Right lobe of liver (tissue), 6 donors: Measurements from ENCODE around the gene SLC38A3. TPM values are rescaled to one million over a fixed set of nuclear protein-coding genes. Genes with fewer than 3 reads are reported as not detected.

ENCODE experiments used
- ATAC-seq, 4 donors: fragments of 200-7000 bp; cut with Tn5 transposase; one replicate each; pipeline ENCODE4 v1.9.1; 2020; ENCODE audit warnings: mild to moderate bottlenecking in 4 of 4, moderate library complexity in 4 of 4
- DNase-seq, 3 donors: peaks; one replicate each; pipeline ENCODE4 v3.0.0-alpha.2; 2020
- H3K27ac ChIP-seq, 3 donors: fragments of 200-600 bp; one replicate each; pipeline ENCODE4 v1.8.0; 2022
- H3K27me3 ChIP-seq, 2 donors: fragments of 200-600 bp; one replicate each; pipeline ENCODE4 v1.8.0; 2022
- H3K36me3 ChIP-seq, 4 donors: fragments of 200-600 bp; sonication (generic) in 1 of 4; one replicate each; pipeline versions ENCODE4 v1.5.1 to v1.8.0; 2017 to 2022; ENCODE audit warnings: control low read depth in 1 of 4
- H3K4me1 ChIP-seq, 4 donors: fragments of 200-600 bp; sonication (generic) in 1 of 4; one replicate each; pipeline versions ENCODE4 v1.5.1 to v1.8.0; 2017 to 2022; ENCODE audit warnings: control low read depth in 1 of 4
- H3K4me3 ChIP-seq, 3 donors: fragments of 200-600 bp; one replicate each; pipeline ENCODE4 v1.8.0; 2022
- H3K9me3 ChIP-seq, 4 donors: fragments of 200-600 bp; sonication (generic) in 1 of 4; one replicate each; pipeline versions ENCODE4 v1.5.1 to v1.8.0; 2017 to 2022; ENCODE audit warnings: control low read depth in 1 of 4
- POLR2A ChIP-seq: fragments of 450-650 bp; IDR thresholded peaks from one replicate; pipeline ENCODE4 v1.6.1; 2017; ENCODE audit warnings: antibody characterized with exemption, mild to moderate bottlenecking
- WGBS: methylation state at CpG from one replicate; pipeline ENCODE4 v1.1.6; 2018; ENCODE audit warnings: low coverage, low lambda C conversion rate; ENCODE audit not compliant: insufficient coverage; ENCODE audit errors: missing lambda C conversion rate; 5-methylcytosine and 5-hydroxymethylcytosine counted together
- intact Hi-C, 2 donors: fragments of 100-400 bp; cut with DNase I; formaldehyde crosslinking; loops; one replicate each; pipeline versions ENCODE4 v1.11.2 to v1.14.1; 2022
- total RNA-seq, 6 experiments: library from RNA; depleted of rRNA in 2 of 6; stranded (reverse); fragments of >200 nt in 2 of 6; fragmentation: NEBNext Ultra II Directional in 3 of 6; extraction: Animal tissue kit (Norgen Biotek cat#: 25700) in 3 of 6; gene quantifications; one replicate each; pipeline versions ENCODE4 v1.1.0 to v1.2.4, GENCODE V29; 2016 to 2023
- TF ChIP-seq, protein P1 (sequence below), 4 donors: fragments of 200-600 bp in 3 of 4; fragments of 450-650 bp in 1 of 4; IDR thresholded peaks; one replicate each; pipeline versions ENCODE4 v1.5.1 to v1.8.0; 2016 to 2022; ENCODE audit warnings: antibody characterized with exemption in 4 of 4, mild to moderate bottlenecking in 2 of 4
- donor health status: DM: no; HTN: yes; CAD: no.
- donor health status: DM: no; HTN: no; CAD: no.
- donor health status: DM: no; HTN: no; CAD: no.
- donor health status: DM: no; HTN: yes; CAD: no.
- donor health status: DM: no; HTN: yes; CAD: no.

SLC38A3 gene
- total RNA-seq, 6 experiments from 2014 or later: 77.7 to 311 (median 190) TPM

DNA sequence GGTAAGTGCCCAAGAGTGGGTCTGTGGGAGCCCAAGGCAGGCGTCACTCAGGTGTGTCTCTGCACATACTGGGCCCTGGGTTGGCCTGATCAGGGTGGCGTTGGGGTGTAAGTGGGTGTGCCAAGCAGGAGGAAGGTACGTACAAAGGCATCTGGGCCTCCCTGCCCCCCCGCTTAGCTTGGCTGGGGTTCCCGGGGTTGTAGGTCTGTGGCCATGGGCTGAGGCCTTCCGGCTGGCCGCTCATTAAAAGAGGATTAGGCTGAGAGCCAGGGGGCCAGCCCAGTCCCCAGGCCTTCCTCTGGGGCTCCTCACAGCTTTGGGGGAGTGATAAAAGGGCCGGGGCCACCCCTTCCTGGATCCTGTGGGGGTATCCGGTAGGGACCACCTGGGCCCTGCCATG is 36.7 kb upstream of the SLC38A3 start:
- Histone ChIP-seq H3K4me1 (peaks cover 0 to 35% (median 9%) of the 10 kb centered on the region in 4 donors), H3K9me3 (no peaks in the 10 kb centered on the region), H3K27ac (no peak overlapping the region), H3K36me3 (no peaks in the 10 kb centered on the region), H3K4me3 (no peak overlapping the region), H3K27me3 (no peaks in the 10 kb centered on the region)
- ATAC-seq (no peak), DNase-seq (no peak)
- intact Hi-C loops: no loop called here
- WGBS: no CpG with 5 or more reads among the region's 9 CpGs
- no peak for TF ChIP-seq POLR2A
- TF ChIP-seq, protein P1, sequence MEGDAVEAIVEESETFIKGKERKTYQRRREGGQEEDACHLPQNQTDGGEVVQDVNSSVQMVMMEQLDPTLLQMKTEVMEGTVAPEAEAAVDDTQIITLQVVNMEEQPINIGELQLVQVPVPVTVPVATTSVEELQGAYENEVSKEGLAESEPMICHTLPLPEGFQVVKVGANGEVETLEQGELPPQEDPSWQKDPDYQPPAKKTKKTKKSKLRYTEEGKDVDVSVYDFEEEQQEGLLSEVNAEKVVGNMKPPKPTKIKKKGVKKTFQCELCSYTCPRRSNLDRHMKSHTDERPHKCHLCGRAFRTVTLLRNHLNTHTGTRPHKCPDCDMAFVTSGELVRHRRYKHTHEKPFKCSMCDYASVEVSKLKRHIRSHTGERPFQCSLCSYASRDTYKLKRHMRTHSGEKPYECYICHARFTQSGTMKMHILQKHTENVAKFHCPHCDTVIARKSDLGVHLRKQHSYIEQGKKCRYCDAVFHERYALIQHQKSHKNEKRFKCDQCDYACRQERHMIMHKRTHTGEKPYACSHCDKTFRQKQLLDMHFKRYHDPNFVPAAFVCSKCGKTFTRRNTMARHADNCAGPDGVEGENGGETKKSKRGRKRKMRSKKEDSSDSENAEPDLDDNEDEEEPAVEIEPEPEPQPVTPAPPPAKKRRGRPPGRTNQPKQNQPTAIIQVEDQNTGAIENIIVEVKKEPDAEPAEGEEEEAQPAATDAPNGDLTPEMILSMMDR (IDR thresholded peaks at IDR 0.05): no peak

DNA sequence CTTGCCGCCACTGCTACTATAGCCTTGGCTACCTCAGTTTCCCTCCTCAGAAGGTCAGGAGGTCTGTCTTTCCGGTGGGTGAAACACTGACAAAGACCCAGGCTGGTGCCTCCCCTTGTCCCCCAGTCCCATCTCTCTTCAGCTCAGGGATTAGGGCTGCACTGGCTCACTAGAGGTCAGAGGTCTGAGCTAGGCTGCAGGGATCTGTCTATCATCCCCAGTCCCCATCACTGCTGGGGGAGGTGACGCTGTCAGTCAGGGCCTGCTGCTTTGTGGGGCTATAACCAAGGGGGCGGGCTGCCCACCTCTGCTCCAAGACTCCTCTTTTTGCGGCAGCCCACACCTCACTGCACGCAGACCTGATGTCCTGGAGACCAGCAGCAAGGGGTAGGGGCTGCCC is 36.3 kb upstream of the SLC38A3 start:
- ATAC-seq (no peak), DNase-seq (no peak)
- WGBS: 69% methylated on average over 3 of the region's 6 CpGs
- H3K4me1 ChIP-seq: peaks cover 0 to 35% (median 9%) of the 10 kb centered on the region in 4 donors
- intact Hi-C loops: no loop called here
- H3K4me3 ChIP-seq: no peak overlapping the region
- no peak overlapping the region for H3K27ac ChIP-seq
- H3K27me3 ChIP-seq: no peaks in the 10 kb centered on the region
- no peak for TF ChIP-seq POLR2A
- TF ChIP-seq, protein P1 (IDR thresholded peaks at IDR 0.05): no peak
- no peaks in the 10 kb centered on the region for H3K36me3 ChIP-seq
- H3K9me3 ChIP-seq: no peaks in the 10 kb centered on the region

DNA sequence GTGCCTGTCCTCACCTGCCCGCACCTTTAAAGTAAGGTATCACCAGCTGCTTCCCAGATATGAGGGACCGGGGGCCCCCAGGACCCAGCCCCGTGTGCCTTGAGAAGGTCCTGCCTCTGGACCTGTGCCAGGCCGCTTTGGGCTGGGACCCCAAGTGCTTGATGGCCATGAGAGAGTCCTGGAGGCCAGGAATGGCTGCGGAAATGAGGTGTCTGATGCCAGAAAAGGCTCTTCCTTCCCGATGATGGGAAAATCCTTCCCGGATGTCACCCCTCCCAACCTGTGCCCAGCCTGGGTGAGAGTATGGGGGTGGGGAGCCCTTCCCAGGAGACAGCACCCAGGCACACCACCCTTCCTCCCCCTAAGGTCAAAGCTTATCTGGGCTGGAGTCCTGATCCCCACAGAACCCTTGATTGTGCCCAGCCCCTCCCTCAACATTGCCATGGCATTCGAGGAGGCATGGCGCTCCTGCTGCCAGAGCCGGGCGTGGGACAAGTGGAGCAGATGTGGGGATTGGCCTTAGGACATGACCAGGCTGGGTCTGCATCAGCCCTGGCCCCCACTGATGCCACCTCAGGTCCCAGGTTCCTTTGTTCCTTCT is 35.7 kb upstream of the SLC38A3 start:
- no peak for DNase-seq
- Histone ChIP-seq H3K36me3 (no peaks in the 10 kb centered on the region), H3K27me3 (no peaks in the 10 kb centered on the region), H3K4me3 (no peak overlapping the region), H3K9me3 (no peaks in the 10 kb centered on the region), H3K27ac (peak overlapping the region in 1 of 3 donors; percentile 13), H3K4me1 (peaks cover 0 to 35% (median 9%) of the 10 kb centered on the region in 4 donors)
- ATAC-seq: no peak
- 40% methylated on average over 1 of the region's 11 CpGs for WGBS
- TF ChIP-seq POLR2A: no peak
- TF ChIP-seq, protein P1 (IDR thresholded peaks at IDR 0.05): no peak
- intact Hi-C loops: no loop called here

DNA sequence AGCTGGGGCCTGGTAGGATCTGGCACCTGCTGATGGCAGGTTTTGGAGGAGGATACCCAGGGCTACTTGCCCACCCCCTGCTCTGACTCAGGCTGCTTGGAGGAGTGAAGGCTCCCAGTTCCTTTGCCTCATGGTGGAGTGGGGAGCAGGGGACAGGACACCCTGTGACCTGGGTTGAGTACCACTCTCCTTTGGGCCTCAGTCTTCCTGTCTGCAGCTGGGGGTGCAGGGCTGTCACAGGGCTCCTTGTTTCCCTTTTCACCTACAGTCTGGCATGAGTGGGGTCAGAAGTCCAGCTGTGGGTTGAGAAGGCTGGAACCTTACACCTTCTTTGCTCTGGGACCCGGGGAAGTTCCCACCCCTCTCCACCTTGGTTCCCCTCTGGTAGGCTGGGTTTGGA is 35.2 kb upstream of the SLC38A3 start:
- no peak for DNase-seq
- TF ChIP-seq POLR2A: no peak
- TF ChIP-seq, protein P1 (IDR thresholded peaks at IDR 0.05): no peak
- no CpG with 5 or more reads among the region's 1 CpG for WGBS
- no peak for ATAC-seq
- H3K9me3 ChIP-seq: no peaks in the 10 kb centered on the region
- H3K4me1 ChIP-seq: peaks cover 0 to 35% (median 9%) of the 10 kb centered on the region in 4 donors
- intact Hi-C loops: no loop called here
- no peaks in the 10 kb centered on the region for H3K36me3 ChIP-seq
- H3K4me3 ChIP-seq: no peak overlapping the region
- peak overlapping the region; percentile 13 to 65 (median 20) for H3K27ac ChIP-seq
- no peaks in the 10 kb centered on the region for H3K27me3 ChIP-seq
